Stimulated activated CD8-positive, alpha-beta memory T cell treated with anti-CD3 and anti-CD28 coated beads, Interleukin-15, amount 100 ng/mL, for 1 hour (primary cell): Measurements from ENCODE around the gene NRCAM.
"Not testable (repeated sequence)": the region's sequence is repeated elsewhere in the genome, so short reads cannot be mapped to it uniquely, and the experiment has no call there.

Experiments used
- DNase-seq: peaks from one replicate; pipeline ENCODE4 v3.0.0-alpha.2; 2020; ENCODE audit warnings: low read depth

NRCAM gene

GRCh38 chr7:108340856-108341411 is 115.3 kb downstream of the NRCAM start:
- no peak for DNase-seq

- not testable (repeated sequence) for DNase-seq
Observed at GRCh38 chr7:108340406-108340805, 115.8 kb downstream of the NRCAM start.

GRCh38 chr7:108335269-108335918 is 120.8 kb downstream of the NRCAM start:
- DNase-seq: no peak

- DNase-seq: no peak
Observed at GRCh38 chr7:108332937-108333336, 123.3 kb downstream of the NRCAM start.

- DNase-seq: no peak
Observed at GRCh38 chr7:108331971-108332370, 124.3 kb downstream of the NRCAM start.

- DNase-seq: no peak
Observed at GRCh38 chr7:108330227-108330626, 126.0 kb downstream of the NRCAM start.

- DNase-seq: no peak
Observed at GRCh38 chr7:108329514-108329913, 126.7 kb downstream of the NRCAM start.

- DNase-seq: no peak
Observed at GRCh38 chr7:108328174-108328651, 128.0 kb downstream of the NRCAM start.

GRCh38 chr7:108327353-108327752 is 128.9 kb downstream of the NRCAM start:
- no peak for DNase-seq

GRCh38 chr7:108326938-108327337 is 129.3 kb downstream of the NRCAM start:
- DNase-seq: no peak

GRCh38 chr7:108324053-108325038 is 131.9 kb downstream of the NRCAM start:
- DNase-seq: no peak

GRCh38 chr7:108322925-108323832 is 133.1 kb downstream of the NRCAM start:
- no peak for DNase-seq

- DNase-seq: no peak
Observed at GRCh38 chr7:108322046-108322445, 134.2 kb downstream of the NRCAM start.

- no peak for DNase-seq
Observed at GRCh38 chr7:108321359-108321758, 134.9 kb downstream of the NRCAM start.

- DNase-seq: no peak
Observed at GRCh38 chr7:108316708-108317107, 139.5 kb downstream of the NRCAM start.

- no peak for DNase-seq
Observed at GRCh38 chr7:108314551-108314950, 141.7 kb downstream of the NRCAM start.

GRCh38 chr7:108314049-108314448 is 142.2 kb downstream of the NRCAM start:
- no peak for DNase-seq

GRCh38 chr7:108313086-108313485 is 143.2 kb downstream of the NRCAM start:
- DNase-seq: no peak

- DNase-seq: no peak
Observed at GRCh38 chr7:108311446-108312168, 144.6 kb downstream of the NRCAM start.

GRCh38 chr7:108310351-108310750 is 145.9 kb downstream of the NRCAM start:
- no peak for DNase-seq

GRCh38 chr7:108308903-108309302 is 147.3 kb downstream of the NRCAM start:
- DNase-seq: no peak
